Parathyroid adenoma (tissue), 2 donors: Measurements from ENCODE around the gene OTOGL.
A peak's percentile ranks its signal among the peaks of the same experiment; 100 is the strongest.

ENCODE experiments used
- H2AFZ ChIP-seq: fragments of 300-600 bp; sonication (generic); one replicate; pipeline ENCODE4 v1.7.0; 2017; ENCODE audit warnings: antibody characterized with exemption, mild to moderate bottlenecking
- H3K27ac ChIP-seq: fragments of 300-600 bp; sonication (generic); one replicate; pipeline ENCODE4 v1.7.0; 2017
- H3K27me3 ChIP-seq: fragments of 300-600 bp; sonication (generic); one replicate; pipeline ENCODE4 v1.7.0; 2017; ENCODE audit warnings: low read length; ENCODE audit not compliant: control insufficient read depth, insufficient read depth
- H3K36me3 ChIP-seq: fragments of 300-600 bp; sonication (generic); one replicate; pipeline ENCODE4 v1.7.0; 2017; ENCODE audit warnings: low read length; ENCODE audit not compliant: control insufficient read depth, insufficient read depth
- H3K4me1 ChIP-seq: fragments of 300-600 bp; sonication (generic); one replicate; pipeline ENCODE4 v1.7.0; 2017; ENCODE audit warnings: control low read depth
- H3K4me2 ChIP-seq: fragments of 300-600 bp; sonication (generic); one replicate; pipeline ENCODE4 v1.7.0; 2017; ENCODE audit warnings: low read length
- H3K4me3 ChIP-seq: fragments of 300-600 bp; sonication (generic); one replicate; pipeline ENCODE4 v1.7.0; 2017; ENCODE audit warnings: low read depth, low read length
- H3K79me2 ChIP-seq: fragments of 300-600 bp; sonication (generic); one replicate; pipeline ENCODE4 v1.7.0; 2017; ENCODE audit warnings: control low read depth
- H3K9ac ChIP-seq: fragments of 300-600 bp; sonication (generic); one replicate; pipeline ENCODE4 v1.7.0; 2017; ENCODE audit warnings: mild to moderate bottlenecking
- H3K9me3 ChIP-seq: fragments of 300-600 bp; sonication (generic); one replicate; pipeline ENCODE4 v1.7.0; 2017; ENCODE audit warnings: low read length; ENCODE audit not compliant: control insufficient read depth
- CTCF ChIP-seq: fragments of 300-600 bp; sonication (generic); IDR thresholded peaks from one replicate; pipeline ENCODE4 v1.7.0; 2017; ENCODE audit warnings: antibody characterized with exemption, mild to moderate bottlenecking
- donor health status: primary hyperparathyroidism.

The OTOGL gene

DNA sequence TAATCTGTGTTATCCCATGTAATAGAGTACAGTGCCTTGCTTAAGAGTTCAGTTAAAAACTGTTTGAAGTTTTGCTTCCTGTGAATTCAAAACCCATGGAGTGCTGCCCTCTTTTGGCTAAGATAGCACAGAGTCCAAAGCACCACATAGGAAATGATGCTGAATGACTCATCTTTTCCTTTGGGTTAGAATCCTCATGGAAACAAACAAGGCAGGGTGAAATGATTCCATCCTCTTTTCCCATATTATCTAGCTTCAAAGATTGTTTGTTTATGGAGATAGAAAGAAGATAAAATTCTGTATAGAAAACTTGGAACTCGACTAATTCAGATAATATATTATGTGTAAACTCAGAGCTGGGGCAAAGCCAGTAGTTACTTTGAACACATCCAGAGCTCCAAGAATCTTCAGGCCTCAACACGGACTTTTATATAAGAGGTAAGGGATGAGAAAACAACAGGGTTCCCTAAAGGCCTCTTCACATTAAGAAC lies 87.4 kb downstream of the OTOGL start:
- Histone ChIP-seq H3K9me3 (no peaks in the 10 kb centered on the region), H3K4me1 (no peaks in the 10 kb centered on the region), H3K4me3 (no peak overlapping the region), H3K79me2 (no peaks in the 10 kb centered on the region), H3K36me3 (no peaks in the 10 kb centered on the region), H3K9ac (no peak overlapping the region), H2AFZ (peak overlapping the region; percentile 61), H3K27ac (peak overlapping the region; percentile 78), H3K27me3 (no peaks in the 10 kb centered on the region), H3K4me2 (no peak overlapping the region)
- peak; percentile 71 for TF ChIP-seq CTCF

GRCh38 chr12:80187660-80188090 lies 88.3 kb downstream of the OTOGL start:
- TF ChIP-seq CTCF, result no peak
- Histone ChIP-seq H3K9me3 (no peaks in the 10 kb centered on the region), H3K4me1 (no peaks in the 10 kb centered on the region), H2AFZ (peak overlapping the region; percentile 56), H3K9ac (no peak overlapping the region), H3K36me3 (no peaks in the 10 kb centered on the region), H3K4me2 (no peak overlapping the region), H3K79me2 (no peaks in the 10 kb centered on the region), H3K4me3 (no peak overlapping the region), H3K27ac (peak overlapping the region; percentile 78), H3K27me3 (no peaks in the 10 kb centered on the region)

DNA sequence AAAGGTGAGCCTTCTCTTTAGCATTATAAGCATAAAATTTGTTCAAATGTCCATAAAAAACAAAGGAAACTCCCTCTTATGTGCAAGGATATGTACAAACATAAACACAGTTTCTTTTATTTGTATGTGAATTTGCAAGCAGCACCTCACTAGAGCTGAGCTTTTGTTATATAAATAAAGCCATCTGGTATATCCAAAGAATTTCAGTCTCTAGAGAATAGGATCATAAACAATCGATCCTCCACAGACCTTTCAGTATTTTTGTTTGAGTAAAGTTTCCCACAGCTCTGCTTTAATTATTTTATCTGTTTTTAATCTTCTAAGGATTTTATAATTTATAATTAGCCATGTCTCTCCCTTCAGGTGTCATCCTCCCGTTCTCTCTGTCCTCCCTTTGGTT lies 89.2 kb downstream of the OTOGL start:
- Histone ChIP-seq H3K4me1 (no peaks in the 10 kb centered on the region), H3K9me3 (no peaks in the 10 kb centered on the region), H3K27ac (no peak overlapping the region), H3K27me3 (no peaks in the 10 kb centered on the region), H3K79me2 (no peaks in the 10 kb centered on the region), H3K36me3 (no peaks in the 10 kb centered on the region), H3K4me3 (no peak overlapping the region), H3K4me2 (no peak overlapping the region), H2AFZ (no peak overlapping the region), H3K9ac (no peak overlapping the region)
- no peak for TF ChIP-seq CTCF

DNA sequence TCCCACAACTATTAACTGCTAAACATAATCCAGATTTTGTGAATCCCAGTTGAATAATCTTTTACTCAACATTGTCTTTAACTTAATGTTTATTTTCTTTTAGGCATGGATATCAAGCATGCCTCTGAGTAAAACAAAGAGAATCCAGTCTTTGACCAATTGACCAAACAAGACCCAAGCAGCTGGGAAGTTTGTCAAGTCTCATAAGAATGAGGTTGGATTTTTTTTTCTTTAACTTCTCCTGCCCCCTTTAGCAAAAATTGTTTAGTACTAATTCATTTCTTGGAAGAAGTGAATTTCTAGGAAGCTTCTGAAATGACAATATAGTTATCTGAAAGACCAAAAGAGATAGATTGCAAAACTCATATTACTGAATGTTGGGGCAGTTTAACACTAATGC lies 89.9 kb downstream of the OTOGL start:
- Histone ChIP-seq H3K27ac (no peak overlapping the region), H3K9ac (no peak overlapping the region), H3K27me3 (no peaks in the 10 kb centered on the region), H3K4me1 (no peaks in the 10 kb centered on the region), H2AFZ (no peak overlapping the region), H3K4me3 (no peak overlapping the region), H3K9me3 (no peaks in the 10 kb centered on the region), H3K4me2 (no peak overlapping the region), H3K79me2 (no peaks in the 10 kb centered on the region), H3K36me3 (no peaks in the 10 kb centered on the region)
- TF ChIP-seq CTCF, result no peak

DNA sequence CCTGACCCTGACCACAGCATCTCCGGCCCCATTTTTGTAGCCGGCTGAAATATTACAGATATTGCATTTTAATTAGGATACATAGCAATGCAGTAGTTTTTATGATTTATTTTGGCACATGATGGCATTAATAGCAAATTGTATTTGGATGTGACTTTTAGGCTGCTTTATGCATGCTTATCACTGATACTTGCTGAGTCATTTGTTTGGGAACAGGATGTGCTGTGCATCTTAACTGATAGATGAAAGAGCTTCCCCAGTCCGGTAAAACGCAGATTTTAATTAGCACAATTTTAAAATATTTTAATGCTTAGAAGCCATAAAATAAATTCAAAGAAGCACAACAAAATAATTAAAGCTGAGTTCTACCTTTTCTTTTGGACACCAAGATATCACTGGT lies 90.7 kb downstream of the OTOGL start:
- TF ChIP-seq CTCF, result no peak
- Histone ChIP-seq H2AFZ (no peak overlapping the region), H3K4me3 (no peak overlapping the region)

More for the DNA sequence above, 90.7 kb downstream of the OTOGL start:
- H3K9ac ChIP-seq, result no peak overlapping the region
- H3K79me2 ChIP-seq, result no peaks in the 10 kb centered on the region
- H3K4me1 ChIP-seq, result no peaks in the 10 kb centered on the region
- no peak overlapping the region for H3K27ac ChIP-seq
- no peaks in the 10 kb centered on the region for H3K9me3 ChIP-seq
- no peak overlapping the region for H3K4me2 ChIP-seq
- no peaks in the 10 kb centered on the region for H3K27me3 ChIP-seq
- H3K36me3 ChIP-seq, result no peaks in the 10 kb centered on the region
